HG03575 (cell line): ENCODE results near the gene ENTPD8.

Experiments
- ATAC-seq: cut with Tn5 transposase; IDR thresholded peaks from one replicate; pipeline ENCODE4 v1.9.1; 2021; ENCODE audit not compliant: unreplicated experiment, insufficient number of reproducible peaks, low FRiP score; ENCODE audit errors: extremely low read depth

ENTPD8 gene

DNA sequence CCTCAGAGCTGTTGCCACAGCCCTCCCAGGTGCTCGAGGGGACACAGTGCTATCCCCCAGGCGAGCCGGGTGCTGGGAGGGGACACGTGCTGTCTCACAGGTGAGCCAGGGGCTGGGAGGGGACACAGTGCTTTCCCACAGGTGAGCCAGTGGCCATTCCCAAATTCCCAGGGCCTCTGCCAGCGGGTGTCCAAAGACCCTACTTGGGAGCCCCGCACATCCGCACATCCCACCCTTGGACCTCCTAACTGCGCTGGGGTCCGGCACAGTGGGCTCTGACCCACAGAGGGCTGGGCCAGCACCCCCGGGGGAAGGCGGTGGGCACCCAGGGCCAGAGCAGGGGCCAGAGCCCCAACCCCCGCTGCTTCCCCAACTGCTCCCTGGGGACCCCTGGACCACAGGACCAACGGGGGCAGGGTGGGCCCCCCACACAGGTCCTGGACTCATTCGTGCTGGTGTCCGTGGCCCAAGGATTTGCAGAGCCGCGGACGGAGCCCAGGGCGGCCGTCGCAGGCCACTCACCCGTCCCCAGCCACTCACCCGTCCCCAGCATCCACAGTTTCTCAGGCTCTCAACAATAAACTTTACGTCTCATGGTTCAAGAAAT, 36.1 kb downstream of the ENTPD8 start:
- no peak for ATAC-seq

- no peak for ATAC-seq
Measured at GRCh38 chr9:137403269-137403668, 37.9 kb downstream of the ENTPD8 start.

DNA sequence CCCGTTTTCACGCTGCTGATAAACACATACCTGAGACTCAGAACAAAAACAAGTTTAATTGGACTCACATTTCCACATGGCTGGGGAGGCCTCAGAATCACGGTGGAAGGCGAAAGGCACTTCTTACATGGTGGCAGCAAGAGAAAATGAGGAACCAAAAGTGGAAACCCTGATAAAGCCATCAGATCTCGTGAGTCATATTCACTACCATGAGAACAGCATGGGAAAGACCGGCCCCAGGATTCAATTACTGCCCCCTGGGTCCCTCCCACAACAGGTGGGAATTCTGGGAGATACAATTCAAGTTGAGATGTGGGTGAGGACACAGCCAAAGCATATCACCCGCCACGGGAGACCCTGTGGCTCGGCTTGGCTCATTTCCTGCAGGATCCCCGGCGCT, 38.4 kb downstream of the ENTPD8 start:
- no peak for ATAC-seq

- ATAC-seq: no peak
Measured at GRCh38 chr9:137398561-137399468, 42.3 kb downstream of the ENTPD8 start.

DNA sequence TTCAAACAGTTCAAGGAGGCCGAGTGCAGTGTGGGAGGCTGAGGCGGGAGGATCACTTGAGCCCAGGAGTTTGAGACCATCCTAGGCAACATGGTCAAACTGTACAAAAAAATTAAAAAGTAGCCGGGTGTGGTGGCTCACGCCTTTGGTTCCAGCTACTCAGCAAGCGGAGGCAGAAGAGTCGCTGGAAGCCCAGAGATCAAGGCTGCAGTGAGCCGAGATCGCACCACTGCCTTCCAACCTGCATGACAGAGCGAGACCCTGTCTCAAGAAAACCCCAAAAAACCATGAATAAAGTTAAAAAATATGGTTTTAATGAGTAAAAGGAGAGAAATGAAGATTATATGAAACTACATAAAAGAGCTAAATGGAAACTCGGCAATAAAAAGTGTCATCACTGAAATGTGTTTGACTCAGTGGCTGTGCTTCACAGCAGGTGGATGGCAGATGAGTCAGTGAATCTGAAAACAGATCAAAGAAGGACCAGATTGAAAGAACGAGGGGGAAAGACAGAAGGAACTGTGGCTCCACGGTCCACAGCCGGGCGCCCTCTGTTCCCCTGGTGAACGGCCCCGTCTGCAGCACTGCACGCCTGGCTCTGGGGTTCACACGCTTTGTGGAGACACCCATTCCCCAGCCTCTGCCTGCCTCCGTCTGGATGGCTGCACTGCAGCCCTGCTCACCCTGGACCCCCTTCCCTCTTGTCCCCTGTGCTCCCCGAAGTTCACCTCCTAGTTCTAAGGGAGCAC, 43.3 kb downstream of the ENTPD8 start:
- no peak for ATAC-seq

DNA sequence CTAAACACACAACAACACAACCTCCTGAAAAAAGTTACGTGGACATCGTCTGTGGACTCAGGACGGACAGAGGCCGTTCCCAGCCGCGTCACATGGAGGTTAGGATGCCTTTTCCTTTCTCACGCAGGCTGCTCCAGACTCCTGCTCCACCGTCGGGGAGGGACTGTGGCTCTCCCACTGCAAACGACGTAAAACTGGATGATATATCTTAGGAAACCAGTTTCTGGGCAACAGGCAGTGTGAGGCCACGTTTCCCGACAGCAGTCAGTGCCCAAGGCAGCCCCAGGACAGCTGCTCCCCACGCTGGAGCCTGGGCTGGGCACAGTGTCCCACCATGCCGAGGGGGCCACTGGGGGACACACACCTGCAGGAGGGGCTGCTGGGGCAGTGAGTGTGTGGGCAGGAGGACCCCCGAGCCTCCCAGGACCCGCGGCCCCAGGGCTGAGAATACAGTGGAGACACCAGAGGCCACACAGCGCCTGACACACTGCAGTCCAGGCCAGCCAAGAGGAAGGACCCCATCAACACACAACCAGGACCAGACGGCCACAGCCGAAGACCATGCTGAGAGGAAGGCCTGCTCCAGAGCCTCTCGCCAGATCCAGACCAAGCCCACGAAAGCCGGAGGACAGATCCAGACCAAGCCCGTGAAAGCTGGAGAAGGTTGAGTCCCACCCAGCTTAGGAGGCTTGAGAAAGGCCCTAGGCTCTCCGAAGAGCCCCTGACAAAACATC, 44.4 kb downstream of the ENTPD8 start:
- no peak for ATAC-seq

DNA sequence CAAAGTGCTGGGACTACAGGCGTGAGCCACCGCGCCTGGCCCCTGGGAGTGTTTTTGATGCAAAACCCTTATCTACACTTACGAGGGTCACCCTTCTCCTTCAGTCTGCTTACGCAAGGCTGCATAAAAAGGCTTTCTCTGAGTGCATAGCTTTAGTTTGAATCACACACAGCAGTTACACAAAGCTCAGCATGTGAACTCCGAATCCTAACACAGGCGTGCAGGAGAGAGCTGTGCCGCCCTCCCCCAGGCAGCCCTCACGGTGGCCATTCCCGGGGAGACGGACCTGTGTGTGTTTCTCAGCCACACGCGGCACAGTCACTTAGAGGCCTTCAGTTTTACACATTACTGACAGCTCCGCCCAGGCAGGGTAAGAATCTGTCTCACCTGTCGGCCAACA, 44.9 kb downstream of the ENTPD8 start:
- no peak for ATAC-seq

DNA sequence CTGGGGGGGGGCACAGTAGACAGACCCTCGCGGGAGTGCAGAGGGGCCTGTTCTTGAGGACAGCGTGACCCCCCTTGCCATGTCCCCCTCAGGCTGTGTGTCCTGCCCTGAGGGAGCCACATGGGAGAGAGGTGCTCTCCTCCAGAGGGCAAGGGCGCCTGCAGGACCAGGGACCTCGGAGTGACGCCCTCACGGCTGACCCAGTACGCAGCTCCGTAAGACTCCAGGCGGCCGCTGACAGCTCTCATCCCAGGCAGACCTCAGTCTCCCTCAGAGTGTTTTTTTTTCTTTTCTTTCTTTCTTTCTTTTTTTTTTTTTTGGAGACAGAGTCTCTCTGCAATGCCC, 45.5 kb downstream of the ENTPD8 start:
- ATAC-seq: no peak

- ATAC-seq: no peak
Measured at GRCh38 chr9:137394866-137395665, 46.1 kb downstream of the ENTPD8 start.

DNA sequence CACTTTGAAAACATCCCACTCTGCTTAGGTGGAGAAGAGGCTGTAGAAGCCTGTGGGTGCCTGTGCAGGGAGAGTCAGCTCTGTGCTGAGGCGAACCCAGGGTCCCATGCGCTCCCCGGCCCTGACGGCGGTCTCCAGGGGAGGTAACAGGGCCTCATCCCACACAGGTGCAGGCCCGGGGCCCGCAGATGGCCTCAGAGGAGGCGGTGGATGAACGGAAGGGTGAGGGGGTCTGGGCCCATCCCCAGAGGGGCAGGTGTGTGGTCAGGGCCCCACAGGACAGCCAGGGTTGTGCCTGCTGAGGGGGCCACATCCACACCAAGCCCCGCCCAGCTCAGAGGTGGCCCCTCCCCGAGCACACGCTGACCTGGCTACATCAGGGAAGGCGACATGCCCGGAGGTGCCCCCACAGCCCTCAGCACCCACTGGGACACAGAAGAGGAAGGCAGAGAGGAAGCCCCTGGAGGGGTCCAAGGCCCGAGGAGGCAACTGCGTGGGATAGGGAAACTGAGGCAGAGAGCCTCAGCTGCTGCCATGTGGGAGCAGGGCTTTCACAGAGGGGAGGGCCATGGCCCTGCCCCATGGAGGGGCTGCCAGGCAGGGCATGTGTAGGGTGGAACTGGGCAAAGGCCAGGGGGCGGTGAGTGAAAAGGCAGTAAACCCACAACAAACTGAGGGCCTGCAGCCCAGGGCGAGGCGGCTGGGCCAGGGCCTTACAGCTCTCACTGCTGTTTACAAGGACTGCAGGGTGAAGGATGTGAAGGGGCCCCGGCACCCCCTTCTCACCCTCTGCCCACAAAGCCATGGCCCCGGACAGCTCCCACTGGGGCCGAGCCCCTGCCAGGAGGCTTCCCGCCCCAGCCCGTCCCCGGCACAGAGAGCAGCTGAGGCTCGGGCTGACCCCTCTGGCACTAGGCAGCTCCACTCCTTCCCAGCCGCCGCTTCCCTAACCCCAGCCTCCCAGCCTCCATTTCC, 47.7 kb downstream of the ENTPD8 start:
- ATAC-seq: no peak

DNA sequence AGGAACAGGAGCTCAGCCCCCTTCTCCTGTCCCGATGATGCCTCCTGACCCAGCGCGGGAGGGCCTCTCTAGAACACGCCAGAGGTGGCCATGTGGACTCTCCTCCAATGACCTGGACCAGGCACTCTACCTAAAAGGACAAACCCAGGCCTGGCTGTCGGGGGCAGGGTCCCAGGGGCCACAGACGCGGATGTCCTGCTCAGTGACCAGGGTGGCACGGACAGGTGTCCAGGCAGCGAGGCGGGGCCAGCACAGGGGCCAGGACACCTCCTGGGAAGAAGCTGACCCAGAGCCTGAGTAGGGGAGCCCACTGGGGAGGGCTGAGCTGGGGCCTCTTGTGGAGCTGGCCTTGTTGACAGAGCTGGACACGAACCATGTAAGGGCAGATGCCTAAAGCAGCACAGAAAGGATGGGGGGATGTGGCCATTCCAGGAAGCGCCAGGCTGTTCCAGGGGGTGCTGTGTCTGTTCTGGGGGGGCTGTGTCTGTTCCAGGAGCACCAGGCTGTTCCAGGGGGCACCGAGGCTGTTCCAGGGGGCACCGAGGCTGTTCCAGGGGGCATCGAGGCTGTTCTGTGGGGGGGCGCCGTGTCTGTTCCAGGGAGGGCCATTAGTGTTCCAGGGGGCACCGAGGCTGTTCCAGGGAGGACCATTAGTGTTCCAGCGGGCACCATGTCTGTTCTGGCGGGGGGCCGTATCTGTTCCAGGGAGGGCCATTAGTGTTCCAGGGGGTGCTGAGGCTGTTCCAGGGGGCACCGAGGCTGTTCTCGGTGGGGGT, 48.7 kb downstream of the ENTPD8 start:
- no peak for ATAC-seq

DNA sequence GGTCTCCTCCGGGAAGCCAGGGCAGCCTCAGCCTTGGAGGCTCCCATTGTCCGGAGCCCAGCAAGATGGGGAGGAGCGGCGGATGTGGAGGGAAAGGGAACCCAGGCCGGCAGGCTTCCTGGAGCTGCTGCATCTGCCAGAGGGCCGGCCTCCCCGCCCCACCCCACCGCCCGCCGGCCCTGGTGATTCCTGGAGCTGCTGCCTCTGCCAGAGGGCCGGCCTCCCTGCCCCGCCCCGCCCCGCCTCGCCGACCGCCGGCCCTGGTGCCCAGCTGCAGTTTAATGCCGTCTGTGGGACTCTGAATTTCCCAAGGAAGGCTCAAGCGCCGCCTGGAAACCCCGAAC, 49.8 kb downstream of the ENTPD8 start:
- ATAC-seq: no peak

DNA sequence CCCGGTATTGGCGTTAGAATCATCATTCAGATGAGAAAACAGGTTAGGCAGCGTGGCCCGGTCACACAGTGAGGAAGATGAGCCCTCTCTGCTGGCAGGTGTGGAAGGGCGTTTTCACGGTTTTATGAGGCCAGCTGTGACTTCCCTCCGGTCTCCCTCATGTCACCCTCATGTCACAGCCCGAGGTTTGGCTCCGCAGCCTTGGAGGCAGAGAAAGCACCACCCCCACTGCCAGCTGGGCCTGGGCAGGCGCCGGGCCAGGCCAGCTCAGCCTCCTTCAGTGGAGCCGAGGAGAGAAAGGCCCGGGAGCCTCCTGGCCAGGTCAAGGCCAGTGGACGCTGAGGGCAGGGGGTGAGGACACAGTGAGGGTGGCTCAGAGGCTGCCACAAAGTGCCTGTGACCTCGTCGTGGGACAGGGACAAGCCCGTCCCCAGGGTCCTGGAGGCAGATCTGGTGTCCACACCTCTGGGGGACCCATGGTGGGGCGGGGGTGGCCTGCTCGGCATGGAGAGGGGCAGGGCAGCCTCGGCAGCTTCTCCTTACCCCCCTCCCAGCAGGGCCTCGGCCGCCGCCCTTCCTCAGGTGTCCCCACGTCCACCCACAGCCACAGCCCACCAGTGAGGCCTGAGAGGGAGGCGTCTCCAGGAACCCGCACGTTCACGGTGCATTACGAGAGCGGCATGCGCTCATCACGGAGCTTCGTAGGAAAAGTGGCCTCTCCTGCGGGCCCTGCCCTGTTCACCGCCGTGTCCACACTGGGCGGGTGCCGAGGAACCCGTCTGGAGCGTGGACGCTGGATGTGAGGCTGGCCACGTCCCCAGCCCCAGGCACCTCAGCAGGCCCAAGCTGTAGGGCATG, 50.4 kb downstream of the ENTPD8 start:
- ATAC-seq: no peak

DNA sequence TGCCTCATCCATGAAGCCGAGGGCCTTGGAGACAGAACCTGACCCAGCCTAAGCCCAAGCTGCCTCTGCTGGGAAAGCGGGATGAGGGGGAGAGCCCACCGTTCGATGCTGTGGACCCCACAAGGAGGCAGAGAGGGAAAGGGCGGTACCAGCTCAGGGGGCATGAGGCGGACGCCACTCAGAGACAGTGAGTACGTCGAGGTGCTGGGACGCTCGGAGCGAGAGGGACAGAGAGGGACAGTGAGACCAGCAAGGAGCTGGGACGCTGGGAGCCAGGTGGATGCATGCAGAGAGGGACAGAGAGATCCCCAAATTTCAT, 51.8 kb downstream of the ENTPD8 start:
- ATAC-seq: no peak

DNA sequence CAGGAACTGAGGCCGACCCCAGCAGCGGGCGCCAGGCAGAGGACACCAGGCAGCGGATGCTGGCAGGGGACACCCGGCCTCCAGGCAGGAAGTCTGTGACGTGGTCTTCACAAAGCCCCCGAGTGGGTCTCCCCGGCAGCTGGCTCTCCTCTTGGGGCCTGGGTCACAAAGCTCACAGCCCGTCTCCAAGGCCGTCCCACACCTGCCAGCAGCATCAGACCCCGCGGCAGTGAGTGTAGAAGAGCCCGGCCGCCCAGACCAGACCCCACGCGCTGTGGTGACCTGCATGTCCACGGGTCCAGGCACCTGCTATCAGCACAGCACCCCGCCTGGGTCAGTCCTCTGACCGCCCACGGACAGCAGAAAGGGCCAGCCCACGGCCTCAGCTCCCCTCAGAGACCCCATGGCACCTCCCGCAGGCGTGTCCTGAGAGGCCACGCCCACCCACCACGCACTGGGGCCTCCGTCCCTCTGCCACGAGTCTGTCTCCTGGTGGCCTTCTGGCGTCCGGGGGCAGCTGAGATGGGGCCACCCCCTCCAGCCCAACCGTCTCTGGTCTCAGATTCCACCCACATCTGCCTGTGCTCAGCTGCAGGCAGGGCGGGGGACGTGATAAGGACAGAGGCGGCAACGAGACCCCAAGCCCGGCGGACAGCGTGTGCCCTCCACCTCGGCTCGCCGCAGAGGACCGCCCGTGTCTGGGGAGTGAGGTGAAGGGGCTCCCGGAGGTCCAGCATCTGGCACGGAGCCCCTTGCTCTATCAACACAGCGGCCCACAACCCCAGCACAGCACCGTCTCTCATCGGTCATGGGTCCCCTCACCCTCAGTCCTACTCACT, 52.3 kb downstream of the ENTPD8 start:
- no peak for ATAC-seq
